ENCODE data around the gene AMOTL1.

The AMOTL1 gene

GRCh38 chr11:94858012-94858705, 90.0 kb downstream of the AMOTL1 start:
- no peak for FAIRE-seq

- no peak for FAIRE-seq
These were observed 92.2 kb downstream of the AMOTL1 start for GRCh38 chr11:94860333-94860732.

- FAIRE-seq = no peak
These were observed 93.2 kb downstream of the AMOTL1 start for GRCh38 chr11:94861306-94861845.

- no peak for FAIRE-seq
These were observed 95.0 kb downstream of the AMOTL1 start for GRCh38 chr11:94862926-94863880.

- FAIRE-seq = no peak
These were observed 96.4 kb downstream of the AMOTL1 start for GRCh38 chr11:94864506-94865045.

- no peak for FAIRE-seq
These were observed 98.2 kb downstream of the AMOTL1 start for GRCh38 chr11:94866231-94866822.

GRCh38 chr11:94866936-94867795, 99.0 kb downstream of the AMOTL1 start:
- FAIRE-seq = no peak

- no peak for FAIRE-seq
These were observed 100.3 kb downstream of the AMOTL1 start for GRCh38 chr11:94868468-94868867.

- no peak for FAIRE-seq
These were observed 101.0 kb downstream of the AMOTL1 start for GRCh38 chr11:94869186-94869585.

GRCh38 chr11:94870422-94870821, 102.3 kb downstream of the AMOTL1 start:
- no peak for FAIRE-seq

GRCh38 chr11:94871491-94872185, 103.5 kb downstream of the AMOTL1 start:
- FAIRE-seq = no peak

- FAIRE-seq = no peak
These were observed 105.9 kb downstream of the AMOTL1 start for GRCh38 chr11:94873916-94874540.

- FAIRE-seq = no peak
These were observed 108.1 kb downstream of the AMOTL1 start for GRCh38 chr11:94876222-94876621.

- no peak for FAIRE-seq
These were observed 108.7 kb downstream of the AMOTL1 start for GRCh38 chr11:94876645-94877442.

GRCh38 chr11:94877443-94878200, 109.5 kb downstream of the AMOTL1 start:
- FAIRE-seq = no peak

GRCh38 chr11:94879006-94879405, 110.8 kb downstream of the AMOTL1 start:
- no peak for FAIRE-seq

GRCh38 chr11:94880216-94880615, 112.1 kb downstream of the AMOTL1 start:
- FAIRE-seq = no peak

- no peak for FAIRE-seq
These were observed 114.8 kb downstream of the AMOTL1 start for GRCh38 chr11:94882931-94883330.

- no peak for FAIRE-seq
These were observed 115.7 kb downstream of the AMOTL1 start for GRCh38 chr11:94883878-94884277.
